Calu3 (cell line): ENCODE measurements around the gene COX7A1. TPM values are rescaled to one million over a fixed set of nuclear protein-coding genes. Genes with fewer than 3 reads are reported as not detected.
"Not testable (repeated sequence)": the region's sequence is repeated elsewhere in the genome, so short reads cannot be mapped to it uniquely, and the experiment has no call there.

Source experiments
- BruUV-seq: library from RNA; stranded (reverse); fragments of 400-500 nt; replicated peaks from 2 replicates; lab custom pipeline; 2021; lab: Mats Ljungman, UMichigan
- CTCF ChIA-PET: fragments of 300-600 bp; sonication (Branson Sonifier 250); formaldehyde crosslinking; loops from one replicate; lab custom pipeline; 2022; ENCODE audit warnings: antibody characterized with exemption; lab: Charles Lee
- DNase-seq: peaks from one replicate; pipeline ENCODE4 v3.0.0; 2022
- H3K27ac Mint-ChIP-seq: one replicate; pipeline ENCODE4 v1.8.0; 2022; ENCODE audit warnings: mixed read lengths; ENCODE audit not compliant: unreplicated experiment
- H3K27me3 Mint-ChIP-seq: one replicate; pipeline ENCODE4 v1.8.0; 2022; ENCODE audit warnings: mixed read lengths; ENCODE audit not compliant: unreplicated experiment
- H3K36me3 Mint-ChIP-seq: one replicate; pipeline ENCODE4 v1.8.0; 2022; ENCODE audit warnings: mild to moderate bottlenecking, moderate library complexity, mixed read lengths; ENCODE audit not compliant: insufficient read depth, unreplicated experiment
- H3K4me1 Mint-ChIP-seq: one replicate; pipeline ENCODE4 v1.8.0; 2022; ENCODE audit warnings: mild to moderate bottlenecking, low read depth, mixed read lengths; ENCODE audit not compliant: unreplicated experiment
- H3K4me3 Mint-ChIP-seq: one replicate; pipeline ENCODE4 v1.8.0; 2022; ENCODE audit warnings: mild to moderate bottlenecking, low read depth, moderate library complexity, mixed read lengths; ENCODE audit not compliant: unreplicated experiment
- H3K9me3 Mint-ChIP-seq: one replicate; pipeline ENCODE4 v1.8.0; 2022; ENCODE audit warnings: low read depth, mixed read lengths; ENCODE audit not compliant: unreplicated experiment
- intact Hi-C: fragments of 100-400 bp; cut with micrococcal nuclease; formaldehyde crosslinking; loops from one replicate; pipeline ENCODE4 v1.10.0; 2022; ENCODE audit not compliant: unreplicated experiment
- total RNA-seq: library from RNA; stranded (reverse); gene quantifications from 2 replicates; pipeline ENCODE4 v1.2.3, GENCODE V29; 2022
- TF ChIP-seq, protein P1 (sequence below): fragments of 200-600 bp; IDR thresholded peaks from one replicate; pipeline ENCODE4 v1.8.0; 2022; ENCODE audit warnings: antibody characterized with exemption; ENCODE audit not compliant: unreplicated experiment

COX7A1 gene
- total RNA-seq, 1 experiment from 2014 or later: not detected

DNA sequence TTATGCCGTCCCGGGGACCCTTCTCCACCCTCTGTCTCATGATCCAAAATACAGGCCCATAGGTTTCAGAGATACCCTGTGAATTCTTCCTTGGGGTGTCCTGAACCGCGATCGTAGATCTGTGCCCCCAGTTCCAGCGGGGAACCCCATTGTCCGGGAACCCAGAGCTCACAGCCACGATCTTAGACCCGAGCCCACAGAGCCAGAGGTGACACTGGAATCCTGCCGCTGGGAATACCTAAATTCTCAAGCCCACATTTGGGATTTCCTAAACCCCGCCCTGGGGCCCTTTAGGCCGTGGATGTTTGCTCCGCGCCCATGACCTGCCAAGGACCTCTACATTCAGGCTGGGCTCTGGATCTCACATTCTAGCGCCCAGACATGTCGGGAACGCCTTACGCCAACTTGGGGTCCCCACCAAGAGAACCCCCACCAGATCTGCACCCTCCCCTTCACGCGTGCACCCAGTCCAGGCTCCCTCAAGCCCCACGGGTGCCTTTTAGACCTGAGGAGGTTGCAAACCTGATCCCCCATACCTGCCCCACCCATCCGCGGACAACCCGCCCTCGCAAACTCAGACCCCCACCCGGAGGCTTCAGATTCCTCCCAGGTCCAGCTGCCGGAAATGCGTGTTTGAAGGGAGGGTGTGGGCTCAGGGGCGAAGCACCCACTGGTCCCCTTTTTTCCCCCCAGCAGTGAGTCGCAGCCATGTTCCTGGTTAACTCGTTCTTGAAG is 11.8 kb downstream of the COX7A1 start:
- peaks cover 3% of the 10 kb centered on the region for H3K9me3 Mint-ChIP-seq
- peaks cover 81% of the 10 kb centered on the region for H3K36me3 Mint-ChIP-seq
- H3K27me3 Mint-ChIP-seq: no peaks in the 10 kb centered on the region
- BruUV-seq: TSS peak; percentile 88
- H3K4me1 Mint-ChIP-seq: peaks cover 29% of the 10 kb centered on the region
- H3K4me3 Mint-ChIP-seq: peak overlapping the region; percentile 95
- intact Hi-C loops: no loop called here
- DNase-seq: peak; percentile 63
- CTCF ChIA-PET: interaction anchor here (1.5 kb wide), 1 partner anchor 13 kb away, joined by 9 read pairs; no protein-coding TSS in a partner anchor
- H3K27ac Mint-ChIP-seq: peak overlapping the region; percentile 99
- TF ChIP-seq, protein P1, sequence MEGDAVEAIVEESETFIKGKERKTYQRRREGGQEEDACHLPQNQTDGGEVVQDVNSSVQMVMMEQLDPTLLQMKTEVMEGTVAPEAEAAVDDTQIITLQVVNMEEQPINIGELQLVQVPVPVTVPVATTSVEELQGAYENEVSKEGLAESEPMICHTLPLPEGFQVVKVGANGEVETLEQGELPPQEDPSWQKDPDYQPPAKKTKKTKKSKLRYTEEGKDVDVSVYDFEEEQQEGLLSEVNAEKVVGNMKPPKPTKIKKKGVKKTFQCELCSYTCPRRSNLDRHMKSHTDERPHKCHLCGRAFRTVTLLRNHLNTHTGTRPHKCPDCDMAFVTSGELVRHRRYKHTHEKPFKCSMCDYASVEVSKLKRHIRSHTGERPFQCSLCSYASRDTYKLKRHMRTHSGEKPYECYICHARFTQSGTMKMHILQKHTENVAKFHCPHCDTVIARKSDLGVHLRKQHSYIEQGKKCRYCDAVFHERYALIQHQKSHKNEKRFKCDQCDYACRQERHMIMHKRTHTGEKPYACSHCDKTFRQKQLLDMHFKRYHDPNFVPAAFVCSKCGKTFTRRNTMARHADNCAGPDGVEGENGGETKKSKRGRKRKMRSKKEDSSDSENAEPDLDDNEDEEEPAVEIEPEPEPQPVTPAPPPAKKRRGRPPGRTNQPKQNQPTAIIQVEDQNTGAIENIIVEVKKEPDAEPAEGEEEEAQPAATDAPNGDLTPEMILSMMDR: no peak

DNA sequence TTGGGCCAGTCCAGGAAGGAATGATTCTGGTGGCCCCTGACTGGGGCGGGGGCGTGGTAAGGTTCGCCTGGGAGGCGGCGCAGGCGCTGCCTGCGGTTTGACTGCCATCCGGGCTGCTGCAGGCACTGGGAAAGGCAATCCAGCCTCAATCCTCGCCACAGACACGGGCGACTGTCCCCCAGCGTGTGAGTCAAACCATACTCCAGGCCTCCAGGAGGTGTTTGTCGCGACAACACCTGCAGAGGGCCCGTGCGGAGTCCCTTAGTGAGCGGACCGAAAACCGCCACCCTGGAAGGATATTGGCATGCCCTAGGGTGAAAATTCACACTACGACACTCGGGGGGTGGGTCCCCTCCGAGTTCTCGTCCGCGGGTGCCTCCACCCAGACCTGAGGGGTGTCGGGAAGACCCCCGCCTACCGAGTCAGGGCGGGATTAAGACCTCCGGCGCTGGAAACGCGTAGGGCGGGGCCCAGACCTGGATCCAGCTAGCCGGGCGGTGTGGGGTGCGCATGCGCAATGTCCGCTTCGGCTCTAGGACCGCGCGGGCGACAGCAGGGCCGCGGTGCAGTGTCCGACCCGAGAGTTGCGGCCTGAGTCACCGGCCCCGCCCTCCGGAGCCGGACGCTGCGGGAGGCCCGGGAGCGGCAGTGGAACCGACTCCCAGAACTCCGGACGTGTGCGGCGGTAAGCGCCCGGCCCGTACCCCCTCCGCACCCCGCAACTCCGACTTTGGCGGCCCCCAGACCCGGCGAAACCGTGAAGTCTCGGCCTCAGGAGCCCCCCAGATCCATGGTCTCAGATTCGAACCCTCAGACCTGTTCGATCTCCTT is 12.6 kb downstream of the COX7A1 start, which contains the start of gene CAPNS1:
Gene CAPNS1 (plus strand): TSS at position 594 of the 831 bp plus-strand sequence. CDS start 946 bp downstream, outside the sequence.
- CTCF ChIA-PET: interaction anchor here (1.5 kb wide), 1 partner anchor 12 kb away, joined by 9 read pairs; no protein-coding TSS in a partner anchor
- peaks cover 3% of the 10 kb centered on the region for H3K9me3 Mint-ChIP-seq
- peak within 1 kb of the TSS; percentile 99 for H3K27ac Mint-ChIP-seq
- peaks cover 78% of the 10 kb centered on the region for H3K36me3 Mint-ChIP-seq
- TF ChIP-seq, protein P1: peak; percentile 20
- DNase-seq: peak; percentile 99
- H3K4me1 Mint-ChIP-seq: peaks cover 37% of the 10 kb centered on the region
- intact Hi-C loops: no loop called here
- peak within 1 kb of the TSS; percentile 95 for H3K4me3 Mint-ChIP-seq
- BruUV-seq: no TSS peak
- H3K27me3 Mint-ChIP-seq: no peaks in the 10 kb centered on the region

DNA sequence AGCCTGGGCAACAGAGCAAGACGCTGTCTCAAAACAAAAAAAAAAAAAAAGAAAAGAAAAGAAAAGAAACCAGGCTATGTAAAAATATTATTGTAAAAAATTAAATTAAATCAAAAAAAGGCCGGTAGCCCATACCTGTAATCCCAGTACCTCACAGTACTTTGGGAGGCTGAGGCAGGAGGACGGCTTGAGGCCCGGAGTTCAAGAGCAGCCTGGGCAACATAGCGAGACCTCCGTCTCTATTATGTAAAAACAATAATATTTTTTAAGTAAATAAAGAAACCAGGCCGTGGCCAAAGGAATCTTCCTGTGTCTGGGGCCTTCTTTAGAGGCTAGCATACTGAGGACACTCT is 13.2 kb downstream of the COX7A1 start:
- CTCF ChIA-PET: interaction anchor here (0.7 to 1.5 kb wide), 3 partner anchors 11 to 24 kb away, joined by 4 to 9 read pairs (median 7); partner anchors contain the start of gene POLR2I
- Mint-ChIP-seq H3K27me3 (no peaks in the 10 kb centered on the region), H3K36me3 (peaks cover 72% of the 10 kb centered on the region), H3K27ac (peak overlapping the region; percentile 99), H3K4me1 (peaks cover 37% of the 10 kb centered on the region), H3K4me3 (peak overlapping the region; percentile 95), H3K9me3 (peaks cover 3% of the 10 kb centered on the region)
- no peak for DNase-seq
- intact Hi-C loops: no loop called here
- TF ChIP-seq, protein P1: no peak
- no TSS peak for BruUV-seq

DNA sequence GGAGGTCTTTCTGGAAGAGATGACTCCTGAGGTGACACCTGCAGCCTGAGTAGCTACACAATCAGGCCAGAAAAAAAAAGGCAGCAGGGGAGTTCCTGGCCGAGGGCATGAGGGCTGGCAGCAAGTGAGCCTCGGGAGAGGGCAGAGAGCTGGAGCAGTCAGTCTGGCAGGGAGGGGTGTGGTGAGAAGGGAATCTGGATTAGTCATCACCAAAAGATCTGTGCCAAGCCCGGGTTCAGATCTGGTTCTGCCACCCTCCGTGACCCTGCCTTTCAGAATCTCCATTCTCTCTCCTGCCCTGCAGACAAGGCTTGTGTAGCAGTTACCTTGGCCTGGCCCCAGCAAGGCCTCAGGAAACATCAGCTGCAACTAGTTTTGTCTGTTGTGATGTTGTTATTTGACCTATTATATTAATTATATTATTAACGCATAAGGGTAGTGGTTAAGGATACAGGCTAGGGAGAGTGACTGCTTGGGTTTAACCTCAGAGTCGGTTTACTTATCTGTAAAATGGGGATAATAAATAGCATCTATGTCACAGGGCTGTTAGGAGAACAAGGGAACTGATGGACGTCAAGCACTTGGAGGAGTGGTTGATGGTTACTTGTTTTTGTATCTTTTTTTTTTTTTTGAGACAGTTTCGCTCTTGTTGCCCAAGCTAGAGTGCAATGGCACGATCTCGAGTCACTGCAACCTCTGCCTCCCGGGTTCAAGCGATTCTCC is 15.1 kb downstream of the COX7A1 start:
- Mint-ChIP-seq H3K36me3 (peaks cover 72% of the 10 kb centered on the region), H3K9me3 (no peaks in the 10 kb centered on the region), H3K4me1 (peaks cover 52% of the 10 kb centered on the region), H3K27ac (peak overlapping the region; percentile 88), H3K4me3 (peak overlapping the region; percentile 62), H3K27me3 (no peaks in the 10 kb centered on the region)
- TF ChIP-seq, protein P1: no peak
- peak; percentile 96 for DNase-seq
- intact Hi-C loops: loop anchor here (1.0 kb wide), 1 partner anchor 22 kb away; the partner anchor contains the start of gene TBCB
- BruUV-seq: no TSS peak
- CTCF ChIA-PET: interaction anchor here (0.5 to 1.7 kb wide), 4 partner anchors 10 to 36 kb away, joined by 3 to 19 read pairs (median 5); partner anchors contain the start of genes COX7A1 and POLR2I

DNA sequence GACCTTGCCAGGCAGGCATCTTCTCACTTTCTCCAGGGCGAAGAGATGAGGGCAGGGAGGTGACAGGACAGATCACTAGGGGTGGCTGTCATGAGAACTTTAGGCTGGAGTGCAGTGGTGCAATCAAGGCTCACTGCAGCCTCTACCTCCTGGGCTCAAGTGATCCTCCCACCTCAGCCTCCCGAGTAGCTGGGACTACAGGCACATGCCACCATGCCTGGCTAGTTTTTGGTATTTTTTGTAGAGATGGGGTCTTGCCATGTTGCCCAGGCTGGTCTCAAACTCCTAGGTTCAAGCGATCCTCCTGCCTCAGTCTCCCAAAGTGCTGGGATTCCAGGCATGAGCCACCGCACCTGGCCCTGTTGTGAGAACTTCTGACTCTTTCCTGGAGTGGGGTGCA is 17.4 kb downstream of the COX7A1 start:
- BruUV-seq, H3K9me3 Mint-ChIP-seq, H3K27me3 Mint-ChIP-seq, H3K4me3 Mint-ChIP-seq, intact Hi-C loops, DNase-seq: not testable (repeated sequence)
- Mint-ChIP-seq H3K36me3 (peaks cover 57% of the 10 kb centered on the region), H3K4me1 (peaks cover 52% of the 10 kb centered on the region), H3K27ac (peak overlapping the region; percentile 88)
- CTCF ChIA-PET: interaction anchor here (0.7 kb wide), 1 partner anchor 30 kb away, joined by 5 read pairs; no protein-coding TSS in a partner anchor
